Activated T-cell treated with anti-CD3 and anti-CD28 coated beads for 48 hours (primary cell): ENCODE results near the gene FAM20B.
"Not testable (repeated sequence)": the region's sequence is repeated elsewhere in the genome, so short reads cannot be mapped to it uniquely, and the experiment has no call there.

Source experiments
- DNase-seq: peaks from one replicate; pipeline ENCODE4 v3.0.0-alpha.2; 2020; ENCODE audit warnings: low read depth

Gene FAM20B

DNA sequence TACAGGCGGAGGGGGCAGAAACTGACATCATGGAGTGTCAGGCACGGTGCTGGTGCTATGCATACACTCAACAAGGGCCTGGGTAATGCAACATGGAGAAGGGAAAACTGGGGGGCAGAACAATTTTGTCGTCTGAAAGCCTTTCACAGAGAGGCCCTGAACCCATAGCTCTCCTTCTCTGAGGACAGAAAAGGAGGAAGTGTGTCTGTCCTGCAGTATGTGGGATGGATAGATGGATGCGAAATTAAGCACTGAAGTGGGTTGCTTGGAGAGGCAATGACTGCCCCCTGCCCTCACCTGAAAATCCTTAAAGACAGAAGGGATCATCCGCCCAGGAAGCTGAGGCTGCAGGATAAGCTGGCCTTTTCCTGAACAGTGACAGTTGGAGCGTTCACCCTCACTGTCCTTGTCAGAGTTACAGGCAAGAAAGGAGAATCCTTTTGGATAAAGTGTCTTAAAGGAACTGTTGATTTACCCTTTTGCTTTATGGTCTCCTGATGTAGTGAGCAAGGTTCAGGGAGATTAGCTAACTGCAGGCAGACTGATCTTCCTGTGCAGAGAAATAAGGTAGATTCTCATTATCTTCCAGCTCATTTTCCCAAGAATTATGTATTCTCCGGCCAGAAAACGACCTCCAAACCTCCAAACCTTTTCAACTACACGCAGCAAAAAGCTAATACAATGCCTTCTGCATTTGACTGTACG is 1.6 kb upstream of the FAM20B start:
- no peak for DNase-seq

DNA sequence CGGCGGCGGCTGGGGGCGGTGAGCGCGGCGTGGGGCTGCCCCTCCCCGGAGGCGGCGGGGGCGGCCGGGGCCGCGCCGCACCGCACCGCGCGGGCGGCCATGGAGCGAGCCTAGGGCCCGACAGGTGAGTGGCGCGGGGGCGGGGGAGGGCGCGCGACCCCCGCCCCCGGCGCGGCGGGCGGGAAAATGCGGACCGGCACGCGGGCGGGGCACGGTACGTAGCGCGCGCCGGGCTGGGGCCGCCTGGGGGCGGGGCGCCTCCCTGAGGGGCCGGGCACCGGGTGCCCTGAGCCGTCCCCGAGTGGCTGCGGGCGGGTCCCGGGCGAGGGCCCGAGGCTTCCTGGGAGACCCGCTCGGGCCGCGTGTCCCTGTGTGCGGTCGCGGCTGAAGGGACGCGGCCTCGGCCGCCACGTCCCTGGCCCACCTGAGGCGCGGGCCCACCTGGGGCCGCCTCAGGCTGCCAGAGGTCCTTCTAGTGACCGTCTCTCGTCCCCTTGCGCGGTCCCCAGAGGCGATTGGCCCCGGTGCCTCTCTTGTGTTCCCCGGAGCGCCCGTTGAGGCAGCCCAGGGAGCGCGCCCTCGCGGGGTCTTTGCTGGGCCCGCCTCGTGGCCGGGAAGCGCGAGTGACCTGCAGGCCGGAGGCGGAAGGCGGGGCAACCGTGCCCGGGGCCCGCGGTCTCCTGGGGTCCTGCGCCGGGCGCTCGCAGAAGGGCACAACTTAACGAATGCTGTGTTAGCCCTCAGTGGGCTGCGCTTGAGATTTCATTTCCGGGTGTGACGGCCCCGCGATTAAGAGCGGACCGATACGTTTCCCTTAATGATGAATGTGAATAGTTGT is 500 bp downstream of the FAM20B start:
- DNase-seq: peak; percentile 74

DNA sequence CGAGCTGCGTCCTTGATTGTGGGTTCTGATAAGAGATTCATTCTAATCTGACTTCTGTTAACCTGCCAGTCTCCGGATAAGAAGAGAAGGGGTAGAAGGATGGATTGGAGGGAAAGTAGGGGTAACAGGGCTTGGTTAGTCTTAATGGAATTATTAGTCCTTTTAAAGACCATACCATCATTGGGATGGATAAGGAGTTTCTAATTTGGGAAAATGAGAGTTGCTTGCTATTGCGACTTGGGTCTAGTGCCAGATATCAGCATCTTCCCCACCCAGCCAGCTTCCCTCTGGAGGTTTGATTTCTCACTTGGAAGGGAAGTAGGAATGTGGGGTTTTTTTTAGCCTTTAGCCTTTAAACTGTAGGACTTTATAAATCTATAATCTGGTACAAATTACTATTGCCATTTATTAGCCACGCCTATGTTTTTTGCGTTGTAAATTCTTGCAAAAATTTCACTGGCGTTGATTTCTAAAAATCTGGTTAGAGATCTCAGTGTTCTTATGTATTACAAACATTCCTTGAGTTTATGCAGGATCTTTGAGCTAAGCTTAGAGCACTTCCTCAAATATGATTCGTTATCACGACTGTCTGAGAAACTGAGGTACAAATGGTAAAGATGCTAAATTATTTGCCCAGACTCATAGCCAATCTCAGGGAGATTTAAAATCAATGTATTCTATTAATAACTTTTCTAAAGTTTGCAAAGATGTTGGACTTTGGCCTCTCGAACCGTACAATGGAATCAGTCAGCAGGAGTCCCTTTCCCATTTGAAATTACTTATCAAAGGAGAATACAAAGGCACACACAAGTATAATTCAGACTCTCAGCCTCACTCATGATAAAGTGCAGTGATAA is 1.3 kb downstream of the FAM20B start:
- DNase-seq: no peak

DNA sequence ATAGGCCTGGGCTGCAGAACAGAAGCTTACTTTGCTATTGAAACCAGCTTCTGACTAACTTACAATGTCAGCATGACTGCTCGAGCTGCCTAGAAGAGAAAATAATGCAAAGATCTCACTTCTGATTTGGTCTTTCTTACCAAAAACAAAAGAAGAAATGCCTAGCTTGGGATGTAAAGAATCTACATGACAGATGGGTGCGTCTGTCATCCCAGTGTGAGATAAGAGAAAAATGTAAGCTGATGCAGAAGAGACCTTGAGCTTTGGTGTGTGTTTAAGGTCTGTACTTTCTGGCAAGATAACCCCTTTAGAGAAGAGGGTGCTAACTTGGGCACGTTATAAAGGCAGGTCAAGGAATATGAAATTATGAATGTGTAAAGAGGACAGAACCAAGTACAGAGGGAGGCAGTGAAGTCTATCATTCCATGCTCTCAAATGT is 3.6 kb downstream of the FAM20B start:
- DNase-seq: no peak

DNA sequence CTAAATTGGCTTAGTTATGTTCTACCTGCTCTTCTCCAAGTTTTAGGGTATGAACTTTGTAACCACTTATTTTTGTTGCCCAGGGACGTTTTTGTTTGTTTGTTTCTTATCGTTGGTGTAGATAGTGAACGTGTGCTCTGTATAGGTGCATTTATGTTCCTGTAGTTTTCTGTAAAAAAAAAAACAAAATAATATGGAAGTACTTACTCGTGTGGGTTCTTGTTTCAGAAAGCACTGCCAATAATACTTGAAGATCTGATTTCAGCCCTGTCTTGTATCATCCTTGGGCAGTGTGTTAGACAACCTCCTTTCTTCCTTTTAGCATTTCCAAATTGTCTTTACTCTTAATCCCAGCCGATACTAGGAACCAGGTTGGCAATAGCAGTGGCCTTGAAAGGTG is 4.4 kb downstream of the FAM20B start:
- no peak for DNase-seq

DNA sequence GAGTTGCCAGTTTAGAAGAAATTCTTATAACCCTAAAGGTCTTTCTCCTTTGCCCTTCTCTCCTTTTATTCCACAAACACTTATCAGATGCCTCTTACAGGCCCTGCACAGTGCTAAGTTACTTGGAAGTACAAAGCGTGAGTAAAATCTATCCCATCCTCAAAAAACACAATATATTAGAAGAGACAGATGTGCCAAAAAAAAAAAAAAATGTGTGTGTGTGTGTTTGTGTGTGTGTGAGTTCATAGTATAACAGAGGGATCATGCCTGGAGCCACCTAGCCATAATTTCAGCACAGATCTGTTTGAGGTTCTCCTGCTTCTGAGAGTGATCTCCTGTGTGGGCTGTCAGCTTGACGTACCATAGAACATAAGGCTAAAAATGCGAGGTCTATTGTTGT is 5.0 kb downstream of the FAM20B start:
- no peak for DNase-seq

DNA sequence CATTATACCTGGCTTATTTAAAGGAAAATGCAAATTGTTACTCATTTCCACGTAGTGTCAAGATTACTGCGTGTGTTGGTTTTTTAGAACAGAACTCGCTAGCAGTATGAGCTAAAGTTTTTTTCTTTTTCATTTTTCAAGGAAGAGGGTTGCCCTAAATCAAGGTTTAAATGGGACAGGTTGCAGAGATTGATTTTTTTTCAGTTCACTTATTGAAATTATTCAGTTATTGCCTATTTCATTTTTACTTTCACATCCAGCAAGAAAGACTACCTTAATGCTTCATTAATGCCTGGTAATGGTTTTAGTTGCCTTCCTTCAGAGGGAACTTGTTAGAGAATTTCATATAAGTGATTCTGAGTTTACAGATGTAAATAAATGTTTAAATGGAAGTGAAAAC is 5.6 kb downstream of the FAM20B start:
- no peak for DNase-seq

DNA sequence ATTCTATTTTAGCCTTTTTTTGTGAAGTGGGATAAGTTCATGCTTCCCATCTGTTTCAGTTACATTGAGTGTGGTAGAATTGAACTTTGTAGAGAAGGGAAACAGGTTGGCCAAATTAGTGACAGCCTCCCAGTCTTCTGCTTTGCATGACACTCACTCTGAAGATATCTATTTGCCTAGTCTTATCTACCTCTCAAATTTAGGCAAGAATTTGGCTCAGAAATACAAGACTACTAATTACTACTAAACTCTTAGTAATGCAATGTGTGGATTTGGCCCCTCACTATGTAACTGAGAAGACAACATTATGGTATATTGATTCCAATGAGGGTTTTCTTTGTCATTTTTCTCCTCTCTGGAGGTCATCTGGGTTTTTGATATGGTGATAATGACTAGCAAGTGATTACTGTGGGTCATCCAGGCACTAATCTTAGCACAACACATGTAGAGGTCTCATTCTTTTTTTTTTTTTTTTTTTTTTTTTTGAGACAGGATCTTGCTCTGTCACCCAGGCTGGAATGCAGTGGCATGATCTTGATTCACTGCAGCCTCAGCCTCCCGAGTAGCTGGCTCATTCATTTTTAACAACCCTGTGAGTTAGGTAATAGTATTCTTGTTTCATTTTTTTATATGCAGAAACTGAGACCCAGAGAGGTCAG is 6.3 kb downstream of the FAM20B start:
- DNase-seq: no peak

DNA sequence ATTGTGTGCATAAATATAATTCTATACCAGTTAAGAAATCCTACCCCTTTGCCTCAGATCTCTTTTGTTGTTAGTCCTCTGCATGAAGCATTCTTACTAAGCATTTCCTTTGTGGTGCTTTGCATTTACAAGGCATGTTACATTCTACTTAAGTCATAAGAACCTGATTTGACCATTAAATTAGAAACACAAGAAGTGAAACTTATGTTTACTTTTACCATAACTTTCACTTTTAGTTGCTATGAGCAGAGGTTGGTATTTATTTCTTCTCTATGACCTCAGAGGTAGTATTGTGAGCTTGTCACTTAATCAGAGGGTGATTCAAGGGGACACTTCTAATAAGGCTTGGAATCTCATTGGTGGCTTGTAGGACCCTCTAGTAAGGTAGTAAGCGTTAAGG is 9.0 kb downstream of the FAM20B start:
- DNase-seq: no peak

DNA sequence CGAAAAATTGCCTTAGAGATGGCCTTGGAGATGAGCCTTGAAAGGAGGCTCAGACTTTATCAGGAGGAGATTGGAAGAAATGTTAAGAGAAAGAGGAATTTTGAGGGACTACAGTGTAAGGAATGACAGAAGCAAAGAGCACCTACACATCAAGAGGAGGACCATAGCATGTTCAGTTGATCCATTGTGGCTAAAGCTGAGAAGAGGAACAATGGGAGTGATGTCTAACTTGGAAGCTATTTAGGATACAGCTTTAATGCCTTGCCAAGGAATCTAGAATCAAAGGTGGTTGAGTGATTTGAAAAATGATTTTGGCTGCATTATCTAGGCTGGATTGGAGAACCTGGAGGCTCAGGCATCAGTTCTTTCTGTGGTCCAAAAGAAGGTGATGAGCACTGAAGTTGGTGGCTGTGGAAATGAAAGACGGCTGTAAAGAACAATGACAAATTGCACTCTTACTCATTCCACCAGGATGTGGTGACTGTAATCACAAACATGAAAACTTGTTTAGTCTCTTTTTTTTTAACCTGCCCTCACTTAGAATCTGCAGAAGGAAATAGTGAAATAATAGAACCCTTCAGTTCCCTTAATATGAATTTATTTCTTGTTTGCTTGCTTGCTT is 11.3 kb downstream of the FAM20B start:
- DNase-seq: no peak

DNA sequence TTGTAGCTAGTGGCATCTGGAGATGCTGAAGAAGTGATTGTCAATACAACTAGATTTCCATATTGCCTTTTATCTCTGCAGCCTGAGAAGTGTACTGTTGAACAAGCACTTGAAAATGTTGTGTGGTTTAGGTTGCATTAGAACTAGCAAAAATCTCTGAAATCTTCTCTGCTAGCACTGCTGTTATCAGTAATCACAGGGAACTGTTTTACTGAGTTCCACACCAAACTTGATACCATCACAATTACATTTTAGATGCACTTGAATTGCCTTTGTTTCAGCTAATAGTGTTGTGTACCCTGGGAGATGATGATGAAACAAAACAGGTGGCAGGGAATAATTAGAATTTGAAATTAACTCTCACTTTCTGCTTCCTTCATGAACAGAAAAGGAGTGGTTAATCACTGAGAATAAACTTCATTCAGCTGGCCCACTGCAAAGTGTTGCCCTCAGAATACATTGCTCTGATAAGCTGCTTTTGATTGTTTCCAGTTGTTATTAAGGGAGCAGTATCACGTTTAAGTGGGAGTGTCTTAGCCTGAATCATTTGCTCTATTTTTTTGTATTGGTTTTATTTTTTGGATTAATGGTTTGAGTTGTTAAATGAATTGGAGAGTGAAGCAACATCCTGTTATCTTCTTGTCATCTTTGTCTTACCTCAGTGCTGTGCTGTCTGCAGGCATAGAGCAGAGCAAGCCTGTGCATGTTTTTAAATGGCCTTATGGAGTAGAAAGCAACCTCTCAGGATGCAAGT is 13.0 kb downstream of the FAM20B start:
- no peak for DNase-seq

DNA sequence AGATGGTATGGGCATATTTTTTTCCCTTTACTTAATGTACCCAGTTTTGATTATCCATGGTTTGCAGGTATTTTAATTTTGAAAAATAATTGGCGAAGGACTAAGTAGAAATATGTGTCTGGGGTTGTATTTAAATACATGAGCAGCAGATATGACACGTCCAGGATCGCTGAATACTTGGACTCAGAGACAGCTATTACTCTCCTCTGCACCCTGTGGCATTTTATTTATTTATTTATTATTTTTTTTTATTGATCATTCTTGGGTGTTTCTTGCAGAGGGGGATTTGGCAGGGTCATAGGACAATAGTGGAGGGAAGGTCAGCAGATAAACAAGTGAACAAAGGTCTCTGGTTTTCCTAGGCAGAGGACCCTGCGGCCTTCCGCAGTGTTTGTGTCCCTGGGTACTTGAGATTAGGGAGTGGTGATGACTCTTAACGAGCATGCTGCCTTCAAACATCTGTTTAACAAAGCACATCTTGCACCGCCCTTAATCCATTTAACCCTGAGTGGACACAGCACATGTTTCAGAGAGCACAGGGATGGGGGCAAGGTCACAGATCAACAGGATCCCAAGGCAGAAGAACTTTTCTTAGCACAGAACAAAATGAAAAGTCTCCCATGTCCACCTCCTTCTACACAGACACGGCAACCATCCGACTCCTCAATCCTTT is 13.9 kb downstream of the FAM20B start:
- DNase-seq: not testable (repeated sequence)

DNA sequence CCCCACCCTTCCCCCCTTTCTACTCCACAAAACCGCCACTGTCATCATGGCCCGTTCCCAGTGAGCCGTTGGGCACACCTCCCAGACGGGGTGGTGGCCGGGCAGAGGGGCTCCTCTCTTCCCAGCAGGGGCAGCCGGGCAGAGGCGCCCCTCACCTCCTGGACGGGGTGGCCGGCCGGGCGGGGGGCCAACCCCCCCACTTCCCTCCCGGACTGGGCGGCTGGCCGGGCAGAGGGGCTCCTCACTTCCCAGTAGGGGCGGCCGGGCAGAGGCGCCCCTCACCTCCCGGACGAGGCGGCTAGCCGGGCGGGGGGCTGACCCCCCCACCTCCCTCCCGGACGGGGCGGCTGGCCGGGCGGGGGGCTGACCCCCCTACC is 14.5 kb downstream of the FAM20B start:
- not testable (repeated sequence) for DNase-seq

DNA sequence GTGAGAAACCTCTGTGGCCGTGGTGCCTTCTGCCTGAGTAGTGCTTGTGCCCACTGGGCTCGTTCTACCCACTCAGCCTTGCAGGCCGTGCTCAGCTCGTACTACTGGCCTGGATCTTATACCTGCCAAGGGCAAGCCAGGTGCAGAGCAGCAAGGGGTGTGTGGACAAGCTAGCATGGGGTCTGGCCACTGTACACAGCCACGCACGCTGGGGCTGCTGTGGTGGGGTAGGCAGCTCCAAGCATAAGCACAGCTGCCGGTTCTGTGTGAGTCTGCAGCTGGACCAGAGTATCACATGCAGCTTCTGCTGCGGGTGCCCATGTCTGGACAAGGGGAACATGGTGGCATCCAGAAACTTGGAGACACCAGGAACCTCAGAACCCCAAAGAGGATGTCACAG is 16.4 kb downstream of the FAM20B start:
- DNase-seq: no peak

DNA sequence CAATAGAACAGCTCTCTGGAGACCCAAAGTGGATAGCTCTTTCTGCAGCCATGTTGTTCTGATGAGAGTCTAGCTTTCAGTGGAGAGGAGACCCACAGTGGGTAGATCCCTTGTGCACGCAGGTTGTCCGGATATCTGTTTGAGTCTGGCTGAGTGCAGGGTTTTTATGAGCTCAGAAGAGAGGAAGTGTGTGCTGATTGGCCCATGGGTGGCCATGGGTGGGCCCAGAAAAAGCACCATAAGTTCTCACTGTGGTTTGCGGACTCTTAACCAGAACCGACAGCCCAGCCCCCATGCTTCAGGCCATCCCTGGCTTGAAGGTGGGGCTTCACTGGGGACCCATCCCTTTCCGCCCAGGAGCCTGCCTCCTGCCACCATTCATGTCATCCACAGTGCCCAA is 17.0 kb downstream of the FAM20B start:
- no peak for DNase-seq

DNA sequence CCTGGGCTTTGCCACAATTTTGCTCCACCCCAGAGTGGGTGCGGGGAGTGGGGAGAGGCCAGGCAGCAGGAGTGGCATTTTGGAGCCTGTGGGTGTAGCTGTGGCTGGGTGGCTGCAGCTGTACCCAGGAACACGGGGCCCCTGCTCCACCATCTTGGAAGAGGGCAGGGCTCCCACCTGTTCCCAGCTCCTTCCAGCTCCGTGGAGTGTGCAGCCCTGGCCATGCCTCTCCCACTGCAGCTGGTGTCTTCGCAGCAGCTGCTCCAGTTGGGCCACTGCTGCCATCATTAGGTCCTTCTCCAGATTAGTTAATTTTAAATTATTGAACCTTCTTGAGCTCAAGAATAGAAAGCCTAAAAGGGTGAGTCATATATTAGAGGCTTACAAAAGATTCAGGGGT is 17.6 kb downstream of the FAM20B start:
- DNase-seq: no peak

DNA sequence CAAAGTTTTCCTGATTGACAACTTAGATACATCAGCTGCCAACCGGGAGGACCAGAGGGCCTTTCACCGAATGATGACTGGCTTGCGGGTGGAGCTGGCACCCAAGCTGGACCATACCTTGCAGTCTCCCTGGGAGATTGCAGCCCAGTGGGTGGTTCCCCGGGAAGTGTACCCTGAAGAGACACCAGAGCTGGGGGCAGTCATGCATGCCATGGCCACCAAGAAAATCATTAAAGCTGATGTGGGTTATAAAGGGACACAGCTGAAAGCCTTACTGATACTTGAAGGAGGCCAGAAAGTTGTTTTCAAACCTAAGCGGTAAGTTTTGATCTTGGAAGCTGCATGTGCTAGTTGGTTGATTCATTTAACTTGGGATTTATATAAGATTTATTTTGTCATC is 18.2 kb downstream of the FAM20B start:
- DNase-seq: no peak

DNA sequence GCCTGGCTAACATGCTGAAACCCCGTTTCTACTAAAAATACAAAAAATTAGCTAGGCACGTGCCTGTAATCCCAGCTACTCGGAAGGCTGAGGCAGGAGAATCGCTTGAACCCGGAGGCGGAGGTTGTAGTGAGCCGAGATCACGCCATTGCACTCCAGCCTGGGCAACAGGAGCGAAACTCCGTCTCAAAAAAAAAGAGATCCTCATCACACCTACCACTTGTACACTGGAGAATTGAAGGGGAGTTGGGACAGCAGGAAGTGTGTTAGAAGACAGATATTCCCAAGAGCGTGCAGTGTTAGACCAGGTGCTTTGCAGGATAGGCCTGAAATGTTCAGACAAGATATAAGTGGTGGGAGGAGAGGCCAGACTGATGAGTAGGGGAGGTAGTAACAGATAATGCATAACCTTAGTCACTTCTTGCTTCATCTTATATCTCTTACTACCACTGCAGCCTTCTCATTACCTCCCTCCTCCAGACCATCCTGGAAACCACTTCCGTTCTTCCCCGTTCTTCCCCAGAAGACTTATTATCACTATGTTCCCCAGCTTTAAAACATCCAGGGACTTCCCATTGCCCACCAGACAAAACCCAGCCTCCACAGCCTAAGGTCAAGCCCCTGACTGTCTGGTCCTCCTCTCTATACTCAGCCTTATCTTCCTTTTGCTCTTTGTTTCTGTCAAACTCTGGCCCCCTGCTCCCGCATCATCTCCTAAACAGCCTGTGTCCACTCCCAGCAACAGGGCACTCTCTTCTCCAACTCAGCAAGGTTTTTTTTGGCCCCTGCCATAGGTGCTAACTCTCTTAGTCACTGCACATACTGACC is 21.3 kb downstream of the FAM20B start:
- no peak for DNase-seq

DNA sequence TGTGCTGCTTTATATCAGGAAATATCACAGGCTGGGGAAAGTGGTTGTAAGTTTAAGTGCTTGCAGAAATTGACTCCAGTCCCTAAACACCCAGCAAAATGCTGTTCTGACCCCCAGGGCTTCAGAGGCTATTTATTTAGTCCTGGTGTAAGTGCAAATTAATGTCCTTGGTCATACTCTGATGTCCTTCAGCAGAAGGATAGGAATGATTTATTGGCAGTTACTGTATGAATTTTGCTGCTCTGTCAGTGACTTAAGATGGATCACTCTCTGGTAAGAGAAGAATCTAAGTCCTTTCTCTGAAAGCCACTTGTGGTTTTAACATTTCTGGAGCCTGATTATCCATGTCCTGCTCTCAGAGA is 21.9 kb downstream of the FAM20B start:
- DNase-seq: no peak
